AG04449 (cell line): ENCODE measurements around the gene DCX.

Experiments
- CTCF ChIA-PET: fragments of 350-600 bp; formaldehyde crosslinking; extraction: SDS; loops from one replicate; lab custom pipeline; 2021; ENCODE audit warnings: antibody characterized with exemption; lab: Yijun Ruan, JAX
- POLR2A ChIA-PET: fragments of 400-600, 350-600 bp; formaldehyde crosslinking; extraction: SDS; loops from one replicate; lab custom pipeline; 2020; ENCODE audit warnings: antibody characterized with exemption, inconsistent platforms; lab: Yijun Ruan, JAX
- DNase-seq: peaks from one replicate; pipeline ENCODE4 v3.0.0-alpha.2; 2010; ENCODE audit warnings: low read depth, low spot score
- H3K4me3 ChIP-seq: 2 replicates; pipeline ENCODE4 v1.5.1; 2011; ENCODE audit warnings: low read depth, mild to moderate bottlenecking, control low read depth, low read length
- CTCF ChIP-seq: IDR thresholded peaks from one replicate; pipeline ENCODE4 v1.5.1; 2011; ENCODE audit warnings: mild to moderate bottlenecking, moderate library complexity, low read length, control low read depth, inconsistent platforms; ENCODE audit not compliant: insufficient read depth; ENCODE audit errors: missing control alignments

Gene DCX

GRCh38 chrX:111322231-111322855 lies 89.6 kb downstream of the DCX start:
- DNase-seq = no peak
- CTCF ChIA-PET = no interaction called here
- POLR2A ChIA-PET = no interaction called here
- H3K4me3 ChIP-seq = no peak overlapping the region
- no peak for TF ChIP-seq CTCF

GRCh38 chrX:111319451-111319850 lies 92.5 kb downstream of the DCX start:
- no peak overlapping the region for H3K4me3 ChIP-seq
- ChIA-PET POLR2A (no interaction called here), CTCF (no interaction called here)
- DNase-seq = no peak
- TF ChIP-seq CTCF = no peak

GRCh38 chrX:111318901-111319300 lies 93.1 kb downstream of the DCX start:
- DNase-seq = no peak
- no peak overlapping the region for H3K4me3 ChIP-seq
- TF ChIP-seq CTCF = no peak
- ChIA-PET CTCF (no interaction called here), POLR2A (no interaction called here)

- no peak for TF ChIP-seq CTCF
- no peak for DNase-seq
- H3K4me3 ChIP-seq = no peak overlapping the region
- ChIA-PET CTCF (no interaction called here), POLR2A (no interaction called here)
Observed at GRCh38 chrX:111309083-111309482, 102.9 kb downstream of the DCX start.

GRCh38 chrX:111308039-111308438 lies 104.0 kb downstream of the DCX start:
- DNase-seq = no peak
- no peak overlapping the region for H3K4me3 ChIP-seq
- ChIA-PET CTCF (no interaction called here), POLR2A (no interaction called here)
- TF ChIP-seq CTCF = no peak

- ChIA-PET CTCF (no interaction called here), POLR2A (no interaction called here)
- H3K4me3 ChIP-seq = no peak overlapping the region
- TF ChIP-seq CTCF = no peak
- no peak for DNase-seq
Observed at GRCh38 chrX:111302284-111302683, 109.7 kb downstream of the DCX start.
